Karpas-422 (cell line): Measurements from ENCODE around the gene CERK. TPM values are rescaled to one million over a fixed set of nuclear protein-coding genes. Genes with fewer than 3 reads are reported as not detected.

ENCODE experiments used
- DNase-seq: peaks from one replicate; pipeline ENCODE4 v3.0.0-alpha.2; 2015
- H2AFZ ChIP-seq: fragments of 200-600 bp; sonication (generic); 2 replicates; pipeline ENCODE4 v1.6.1; 2014; ENCODE audit warnings: antibody characterized with exemption, low read length, mixed read lengths
- H3K27ac ChIP-seq: fragments of 200-600 bp; sonication (generic); 2 replicates; pipeline ENCODE4 v1.5.1; 2014; ENCODE audit warnings: mild to moderate bottlenecking, low read length, moderate library complexity
- H3K27me3 ChIP-seq: fragments of 200-600 bp; sonication (generic); 2 replicates; pipeline ENCODE4 v1.6.1; 2014; ENCODE audit warnings: low read length, mixed read lengths
- H3K36me3 ChIP-seq: fragments of 200-600 bp; sonication (generic); 2 replicates; pipeline ENCODE4 v1.6.1; 2014; ENCODE audit warnings: low read length, mixed read lengths; ENCODE audit not compliant: insufficient read depth
- H3K4me1 ChIP-seq: fragments of 200-600 bp; sonication (generic); 2 replicates; pipeline ENCODE4 v1.6.1; 2014; ENCODE audit warnings: mild to moderate bottlenecking, low read length, mixed read lengths
- H3K4me2 ChIP-seq: fragments of 200-600 bp; sonication (generic); 2 replicates; pipeline ENCODE4 v1.6.1; 2014; ENCODE audit warnings: low read length, low read depth, mild to moderate bottlenecking; ENCODE audit not compliant: poor library complexity, severe bottlenecking
- H3K4me3 ChIP-seq: fragments of 200-600 bp; sonication (generic); 2 replicates; pipeline ENCODE4 v1.5.1; 2014; ENCODE audit warnings: mild to moderate bottlenecking, antibody characterized with exemption, low read length, mixed read lengths
- H3K79me2 ChIP-seq: fragments of 200-600 bp; sonication (generic); 2 replicates; pipeline ENCODE4 v1.6.1; 2014; ENCODE audit warnings: mild to moderate bottlenecking, low read length, mixed read lengths
- H3K9ac ChIP-seq: fragments of 200-600 bp; sonication (generic); 2 replicates; pipeline ENCODE4 v1.6.0; 2014; ENCODE audit warnings: low read length
- H3K9me2 ChIP-seq: fragments of 200-600 bp; sonication (generic), shearing (Covaris generic); replicated peaks from 2 replicates; pipeline ENCODE4 v1.6.0; 2014; ENCODE audit warnings: mild to moderate bottlenecking, low read length, moderate library complexity; ENCODE audit not compliant: insufficient read depth
- H3K9me3 ChIP-seq: fragments of 300-700, 200-600 bp; sonication (generic); 2 replicates; pipeline ENCODE4 v1.6.1; 2014; ENCODE audit warnings: low read length, mixed read lengths
- H4K20me1 ChIP-seq: fragments of 200-600 bp; sonication (generic); 2 replicates; pipeline ENCODE4 v1.6.1; 2014; ENCODE audit warnings: mild to moderate bottlenecking, antibody characterized with exemption, low read length, low read depth; ENCODE audit not compliant: insufficient read depth
- total RNA-seq: library from RNA; depleted of rRNA; stranded (reverse); fragments of >200 nt; shearing (Covaris generic); gene quantifications from 2 replicates; pipeline ENCODE4 v1.2.3, GENCODE V29; 2014; ENCODE audit warnings: low replicate concordance

CERK gene
- total RNA-seq, 1 experiment from 2014 or later: 53.8 TPM

- Histone ChIP-seq H3K27ac (no peak overlapping the region), H3K4me1 (peaks cover 13% of the 10 kb centered on the region), H3K27me3 (no peaks in the 10 kb centered on the region), H3K4me2 (no peak overlapping the region), H3K36me3 (no peaks in the 10 kb centered on the region), H3K79me2 (no peaks in the 10 kb centered on the region; the same call in 1 of the 2 replicates), H3K4me3 (no peak overlapping the region), H3K9me2 (no peaks in the 10 kb centered on the region), H2AFZ (no peak overlapping the region), H4K20me1 (no peaks in the 10 kb centered on the region), H3K9me3 (no peaks in the 10 kb centered on the region), H3K9ac (no peak overlapping the region)
- DNase-seq: no peak
Measured at GRCh38 chr22:46742576-46743221, 4.6 kb upstream of the CERK start.

- Histone ChIP-seq H3K79me2 (peaks cover 6% of the 10 kb centered on the region), H3K27ac (no peak overlapping the region), H3K9me3 (no peaks in the 10 kb centered on the region), H3K4me2 (no peak overlapping the region), H3K9me2 (no peaks in the 10 kb centered on the region), H3K27me3 (no peaks in the 10 kb centered on the region), H3K4me3 (no peak overlapping the region), H3K4me1 (peaks cover 15% of the 10 kb centered on the region), H2AFZ (no peak overlapping the region), H3K36me3 (no peaks in the 10 kb centered on the region), H3K9ac (no peak overlapping the region), H4K20me1 (no peaks in the 10 kb centered on the region)
- DNase-seq: no peak
Measured at GRCh38 chr22:46741974-46742519, 4.0 kb upstream of the CERK start.

- H3K9ac ChIP-seq: no peak overlapping the region
- H3K79me2 ChIP-seq: peaks cover 15% of the 10 kb centered on the region
- peaks cover 24% of the 10 kb centered on the region for H3K4me1 ChIP-seq
- H3K4me2 ChIP-seq: no peak overlapping the region
- no peak overlapping the region for H3K4me3 ChIP-seq
- H4K20me1 ChIP-seq: peaks cover 6% of the 10 kb centered on the region; the same call in 1 of the 2 replicates
- no peaks in the 10 kb centered on the region for H3K27me3 ChIP-seq
- no peaks in the 10 kb centered on the region for H3K9me3 ChIP-seq
- no peak overlapping the region for H2AFZ ChIP-seq
- H3K36me3 ChIP-seq: no peaks in the 10 kb centered on the region
- H3K9me2 ChIP-seq: no peaks in the 10 kb centered on the region
- no peak overlapping the region for H3K27ac ChIP-seq
- DNase-seq: no peak
Measured at GRCh38 chr22:46740910-46741780, 3.1 kb upstream of the CERK start.

- peak overlapping the region; percentile 97; the same call in 1 of the 2 replicates for H2AFZ ChIP-seq
- H3K79me2 ChIP-seq: peaks cover 34% of the 10 kb centered on the region
- H4K20me1 ChIP-seq: peaks cover 6% of the 10 kb centered on the region; the same call in 1 of the 2 replicates
- H3K4me1 ChIP-seq: peaks cover 42% of the 10 kb centered on the region
- H3K9ac ChIP-seq: peak overlapping the region; percentile 90
- no peak overlapping the region for H3K27ac ChIP-seq
- peak; percentile 76 for DNase-seq
- peak overlapping the region; percentile 92 for H3K4me2 ChIP-seq
- no peaks in the 10 kb centered on the region for H3K9me2 ChIP-seq
- no peaks in the 10 kb centered on the region for H3K27me3 ChIP-seq
- H3K4me3 ChIP-seq: peak overlapping the region; percentile 90
- no peaks in the 10 kb centered on the region for H3K9me3 ChIP-seq
- H3K36me3 ChIP-seq: no peaks in the 10 kb centered on the region
Measured at GRCh38 chr22:46739094-46739870, 1.2 kb upstream of the CERK start.

- Histone ChIP-seq H3K4me3 (peak overlapping the region; percentile 90), H3K27me3 (no peaks in the 10 kb centered on the region), H3K9me2 (no peaks in the 10 kb centered on the region), H3K9me3 (no peaks in the 10 kb centered on the region), H3K79me2 (peaks cover 39% of the 10 kb centered on the region), H3K4me1 (peaks cover 48% of the 10 kb centered on the region), H4K20me1 (peaks cover 6% of the 10 kb centered on the region; the same call in 1 of the 2 replicates), H3K4me2 (peak overlapping the region; percentile 92), H3K27ac (no peak overlapping the region), H2AFZ (peak overlapping the region; percentile 97), H3K9ac (peak overlapping the region; percentile 90), H3K36me3 (no peaks in the 10 kb centered on the region)
- DNase-seq: no peak
Measured at GRCh38 chr22:46738647-46739093, 618 bp upstream of the CERK start.

GRCh38 chr22:46737105-46737975 is 712 bp downstream of the CERK start:
- H3K9ac ChIP-seq: peak overlapping the region; percentile 90
- H3K4me3 ChIP-seq: peak overlapping the region; percentile 85
- H3K27me3 ChIP-seq: no peaks in the 10 kb centered on the region
- H3K4me1 ChIP-seq: peaks cover 53% of the 10 kb centered on the region
- H3K27ac ChIP-seq: peak overlapping the region; percentile 84
- no peaks in the 10 kb centered on the region for H3K9me2 ChIP-seq
- peak overlapping the region; percentile 68 for H3K4me2 ChIP-seq
- H2AFZ ChIP-seq: peak overlapping the region; percentile 58; the same call in 1 of the 2 replicates
- H3K9me3 ChIP-seq: no peaks in the 10 kb centered on the region
- peaks cover 6% of the 10 kb centered on the region; the same call in 1 of the 2 replicates for H4K20me1 ChIP-seq
- peak; percentile 89 for DNase-seq
- no peaks in the 10 kb centered on the region for H3K36me3 ChIP-seq
- H3K79me2 ChIP-seq: peaks cover 50% of the 10 kb centered on the region

- H3K9me2 ChIP-seq: no peaks in the 10 kb centered on the region
- H3K4me2 ChIP-seq: peak overlapping the region; percentile 68
- no peaks in the 10 kb centered on the region for H3K9me3 ChIP-seq
- peak overlapping the region; percentile 85 for H3K4me3 ChIP-seq
- H3K27ac ChIP-seq: peak overlapping the region; percentile 84
- H2AFZ ChIP-seq: no peak overlapping the region
- peaks cover 56% of the 10 kb centered on the region for H3K79me2 ChIP-seq
- no peaks in the 10 kb centered on the region for H3K27me3 ChIP-seq
- no peaks in the 10 kb centered on the region for H3K36me3 ChIP-seq
- peaks cover 53% of the 10 kb centered on the region for H3K4me1 ChIP-seq
- DNase-seq: no peak
- peaks cover 6% of the 10 kb centered on the region; the same call in 1 of the 2 replicates for H4K20me1 ChIP-seq
- H3K9ac ChIP-seq: peak overlapping the region; percentile 90
Measured at GRCh38 chr22:46736705-46737104, 1.3 kb downstream of the CERK start.
